Measurements from ENCODE around the gene SPTSSA.

- TF ChIP-seq, protein P1, sequence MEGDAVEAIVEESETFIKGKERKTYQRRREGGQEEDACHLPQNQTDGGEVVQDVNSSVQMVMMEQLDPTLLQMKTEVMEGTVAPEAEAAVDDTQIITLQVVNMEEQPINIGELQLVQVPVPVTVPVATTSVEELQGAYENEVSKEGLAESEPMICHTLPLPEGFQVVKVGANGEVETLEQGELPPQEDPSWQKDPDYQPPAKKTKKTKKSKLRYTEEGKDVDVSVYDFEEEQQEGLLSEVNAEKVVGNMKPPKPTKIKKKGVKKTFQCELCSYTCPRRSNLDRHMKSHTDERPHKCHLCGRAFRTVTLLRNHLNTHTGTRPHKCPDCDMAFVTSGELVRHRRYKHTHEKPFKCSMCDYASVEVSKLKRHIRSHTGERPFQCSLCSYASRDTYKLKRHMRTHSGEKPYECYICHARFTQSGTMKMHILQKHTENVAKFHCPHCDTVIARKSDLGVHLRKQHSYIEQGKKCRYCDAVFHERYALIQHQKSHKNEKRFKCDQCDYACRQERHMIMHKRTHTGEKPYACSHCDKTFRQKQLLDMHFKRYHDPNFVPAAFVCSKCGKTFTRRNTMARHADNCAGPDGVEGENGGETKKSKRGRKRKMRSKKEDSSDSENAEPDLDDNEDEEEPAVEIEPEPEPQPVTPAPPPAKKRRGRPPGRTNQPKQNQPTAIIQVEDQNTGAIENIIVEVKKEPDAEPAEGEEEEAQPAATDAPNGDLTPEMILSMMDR (tag by site-specific recombination; IDR thresholded peaks at IDR 0.05): no peak
- TF ChIP-seq ZNF558 (tag by site-specific recombination; IDR thresholded peaks at IDR 0.05): no peak
- TF ChIP-seq ZNF37A (tag by site-specific recombination; IDR thresholded peaks at IDR 0.05): no peak
- no peak for TF ChIP-seq YY1 (tag by site-specific recombination; IDR thresholded peaks at IDR 0.05)
Observed at GRCh38 chr14:34420547-34421150, 41.4 kb downstream of the SPTSSA start.

Measured in HEK293 (cell line).